Chondrocyte (in vitro differentiated cells): ENCODE results near the gene NPTXR. TPM values are rescaled to one million over a fixed set of nuclear protein-coding genes. Genes with fewer than 3 reads are reported as not detected.

Experiments
- DNase-seq: peaks from one replicate; pipeline ENCODE4 v3.0.0; 2021; ENCODE audit warnings: mixed read lengths, low spot score
- H3K27ac Mint-ChIP-seq: one replicate; pipeline ENCODE4 v1.8.0; 2021; ENCODE audit warnings: mild to moderate bottlenecking, moderate library complexity, mixed read lengths; ENCODE audit not compliant: unreplicated experiment
- H3K27me3 Mint-ChIP-seq: 2 replicates; pipeline ENCODE4 v1.8.0; 2021; ENCODE audit warnings: low read depth, mixed read lengths
- H3K36me3 Mint-ChIP-seq: 2 replicates; pipeline ENCODE4 v1.8.0; 2021; ENCODE audit warnings: low read depth, mixed read lengths
- H3K4me1 Mint-ChIP-seq: 2 replicates; pipeline ENCODE4 v1.8.0; 2021; ENCODE audit warnings: low read depth, mild to moderate bottlenecking, mixed read lengths
- H3K4me3 Mint-ChIP-seq: one replicate; pipeline ENCODE4 v1.8.0; 2021; ENCODE audit warnings: mild to moderate bottlenecking, moderate library complexity, mixed read lengths; ENCODE audit not compliant: unreplicated experiment
- H3K9me3 Mint-ChIP-seq: 2 replicates; pipeline ENCODE4 v1.8.0; 2021; ENCODE audit warnings: low read depth, mixed read lengths
- total RNA-seq: library from RNA; stranded (reverse); gene quantifications from 3 replicates; pipeline ENCODE4 v1.2.1, GENCODE V29; 2021
- TF ChIP-seq, protein P1 (sequence below): fragments of 200-600 bp; sonication (generic); IDR thresholded peaks from 2 replicates; pipeline ENCODE4 v1.5.0; 2021; ENCODE audit warnings: antibody characterized with exemption, mild to moderate bottlenecking, moderate library complexity

NPTXR gene
- total RNA-seq, 1 donor from 2014 or later: 35.0 TPM

DNA sequence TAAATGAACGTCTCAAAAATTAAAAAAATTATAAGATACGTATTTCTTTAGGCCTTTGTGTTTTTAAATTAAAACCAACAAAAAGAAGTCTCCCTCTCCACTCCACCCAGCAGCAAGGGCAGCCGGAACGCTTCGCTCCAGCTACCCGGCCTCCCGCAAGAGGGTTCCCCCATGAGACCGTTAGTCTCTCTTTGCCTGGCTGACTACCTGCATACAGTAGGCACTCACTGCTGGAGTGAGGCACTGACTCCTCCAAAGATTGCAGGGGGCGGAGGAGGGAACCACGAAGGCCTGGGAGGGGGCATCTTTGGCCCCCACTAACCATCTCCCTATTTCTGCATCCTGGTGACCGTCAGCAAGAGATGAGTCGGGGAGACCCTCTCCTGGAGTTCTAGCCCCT lies 18.1 kb upstream of the NPTXR start:
- H3K27me3 Mint-ChIP-seq: peaks cover 2% of the 10 kb centered on the region
- no peaks in the 10 kb centered on the region for H3K9me3 Mint-ChIP-seq
- DNase-seq: no peak
- TF ChIP-seq, protein P1, sequence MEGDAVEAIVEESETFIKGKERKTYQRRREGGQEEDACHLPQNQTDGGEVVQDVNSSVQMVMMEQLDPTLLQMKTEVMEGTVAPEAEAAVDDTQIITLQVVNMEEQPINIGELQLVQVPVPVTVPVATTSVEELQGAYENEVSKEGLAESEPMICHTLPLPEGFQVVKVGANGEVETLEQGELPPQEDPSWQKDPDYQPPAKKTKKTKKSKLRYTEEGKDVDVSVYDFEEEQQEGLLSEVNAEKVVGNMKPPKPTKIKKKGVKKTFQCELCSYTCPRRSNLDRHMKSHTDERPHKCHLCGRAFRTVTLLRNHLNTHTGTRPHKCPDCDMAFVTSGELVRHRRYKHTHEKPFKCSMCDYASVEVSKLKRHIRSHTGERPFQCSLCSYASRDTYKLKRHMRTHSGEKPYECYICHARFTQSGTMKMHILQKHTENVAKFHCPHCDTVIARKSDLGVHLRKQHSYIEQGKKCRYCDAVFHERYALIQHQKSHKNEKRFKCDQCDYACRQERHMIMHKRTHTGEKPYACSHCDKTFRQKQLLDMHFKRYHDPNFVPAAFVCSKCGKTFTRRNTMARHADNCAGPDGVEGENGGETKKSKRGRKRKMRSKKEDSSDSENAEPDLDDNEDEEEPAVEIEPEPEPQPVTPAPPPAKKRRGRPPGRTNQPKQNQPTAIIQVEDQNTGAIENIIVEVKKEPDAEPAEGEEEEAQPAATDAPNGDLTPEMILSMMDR: no peak
- no peak overlapping the region for H3K4me3 Mint-ChIP-seq
- no peak overlapping the region for H3K27ac Mint-ChIP-seq
- H3K36me3 Mint-ChIP-seq: peaks cover 3% of the 10 kb centered on the region
- peaks cover 3% of the 10 kb centered on the region for H3K4me1 Mint-ChIP-seq

DNA sequence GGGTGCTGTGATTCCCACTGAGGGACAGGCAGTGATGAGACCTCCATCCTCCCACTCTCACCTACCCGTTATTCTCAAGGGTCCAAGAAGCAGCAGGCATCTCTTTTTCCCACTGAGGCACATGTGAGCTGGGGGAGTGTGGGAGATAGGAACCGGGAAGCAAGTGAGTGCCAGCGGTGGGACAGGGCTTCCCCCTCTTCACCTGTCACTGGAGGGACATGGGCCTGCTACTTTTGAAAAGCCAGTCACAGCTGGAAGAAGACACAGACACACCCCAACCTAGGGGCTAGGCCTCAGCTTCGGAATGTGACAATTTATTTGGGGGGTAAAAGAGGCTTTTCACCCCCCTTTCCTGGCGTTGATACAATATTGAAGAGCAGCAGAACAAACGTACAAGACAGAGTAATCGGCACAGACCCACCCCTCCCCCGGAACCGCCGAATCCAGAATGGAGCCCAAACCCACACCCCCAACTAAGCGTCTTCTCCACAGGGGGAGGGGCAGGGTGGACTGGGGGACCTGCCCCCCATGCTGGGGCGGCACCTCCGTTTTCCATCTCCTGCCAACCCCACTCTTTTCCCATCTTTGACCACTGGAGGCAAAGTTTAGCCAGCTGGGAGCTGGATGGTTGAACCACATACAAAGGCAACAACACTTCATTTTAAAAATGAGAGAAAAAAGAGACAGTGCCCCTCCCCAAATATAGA lies 17.5 kb upstream of the NPTXR start:
- no peak overlapping the region for H3K4me3 Mint-ChIP-seq
- H3K27ac Mint-ChIP-seq: no peak overlapping the region
- peaks cover 3% of the 10 kb centered on the region for H3K36me3 Mint-ChIP-seq
- peaks cover 2% of the 10 kb centered on the region for H3K27me3 Mint-ChIP-seq
- no peaks in the 10 kb centered on the region for H3K9me3 Mint-ChIP-seq
- H3K4me1 Mint-ChIP-seq: peaks cover 3% of the 10 kb centered on the region
- TF ChIP-seq, protein P1: peak; percentile 43
- no peak for DNase-seq

DNA sequence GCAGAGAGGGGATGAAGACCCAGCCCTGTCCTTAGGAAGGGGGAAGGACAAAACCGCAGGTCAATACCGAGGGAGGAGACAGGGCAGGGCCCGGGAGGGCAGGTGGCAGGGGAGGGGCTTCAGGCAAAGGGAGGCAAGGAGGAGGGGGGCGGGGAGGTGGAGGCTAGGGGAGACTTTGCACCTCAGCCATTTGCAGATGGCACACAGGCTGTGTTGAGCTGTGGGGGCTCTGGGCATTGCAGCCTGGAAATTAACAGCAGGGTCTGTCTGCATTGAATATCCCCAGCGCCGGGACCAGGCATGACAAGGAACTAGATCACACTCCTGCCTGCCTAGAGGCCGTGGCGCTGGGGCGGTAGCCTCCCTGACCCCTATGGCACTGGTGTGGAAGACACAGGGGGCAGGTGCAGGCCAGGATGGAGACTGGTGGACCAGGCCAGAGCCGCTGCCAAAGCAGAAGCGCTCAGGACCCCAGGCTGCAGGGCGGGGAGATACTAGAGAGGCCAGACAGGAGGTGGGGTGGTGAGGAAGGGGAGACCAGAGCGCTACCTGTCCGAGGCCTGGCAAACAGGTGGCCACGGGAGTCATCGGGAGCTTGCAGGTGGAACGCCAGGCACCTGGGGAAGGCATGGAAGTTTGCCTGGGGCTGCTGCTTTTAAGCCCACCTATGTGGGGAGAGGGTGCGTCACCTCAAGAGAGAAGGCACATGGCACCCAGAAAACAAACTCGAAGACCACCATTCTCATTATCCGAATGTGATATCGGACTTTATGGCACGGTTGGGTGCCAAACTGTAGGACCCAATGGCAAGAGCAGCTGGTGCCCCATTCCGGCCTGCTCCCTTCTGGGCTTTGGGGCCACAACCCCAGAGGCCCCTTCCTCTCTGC lies 16.7 kb upstream of the NPTXR start:
- Mint-ChIP-seq H3K36me3 (peaks cover 1% of the 10 kb centered on the region), H3K27me3 (peaks cover 2% of the 10 kb centered on the region), H3K4me1 (peaks cover 3% of the 10 kb centered on the region), H3K4me3 (no peak overlapping the region), H3K27ac (no peak overlapping the region), H3K9me3 (no peaks in the 10 kb centered on the region)
- no peak for DNase-seq
- TF ChIP-seq, protein P1: no peak

DNA sequence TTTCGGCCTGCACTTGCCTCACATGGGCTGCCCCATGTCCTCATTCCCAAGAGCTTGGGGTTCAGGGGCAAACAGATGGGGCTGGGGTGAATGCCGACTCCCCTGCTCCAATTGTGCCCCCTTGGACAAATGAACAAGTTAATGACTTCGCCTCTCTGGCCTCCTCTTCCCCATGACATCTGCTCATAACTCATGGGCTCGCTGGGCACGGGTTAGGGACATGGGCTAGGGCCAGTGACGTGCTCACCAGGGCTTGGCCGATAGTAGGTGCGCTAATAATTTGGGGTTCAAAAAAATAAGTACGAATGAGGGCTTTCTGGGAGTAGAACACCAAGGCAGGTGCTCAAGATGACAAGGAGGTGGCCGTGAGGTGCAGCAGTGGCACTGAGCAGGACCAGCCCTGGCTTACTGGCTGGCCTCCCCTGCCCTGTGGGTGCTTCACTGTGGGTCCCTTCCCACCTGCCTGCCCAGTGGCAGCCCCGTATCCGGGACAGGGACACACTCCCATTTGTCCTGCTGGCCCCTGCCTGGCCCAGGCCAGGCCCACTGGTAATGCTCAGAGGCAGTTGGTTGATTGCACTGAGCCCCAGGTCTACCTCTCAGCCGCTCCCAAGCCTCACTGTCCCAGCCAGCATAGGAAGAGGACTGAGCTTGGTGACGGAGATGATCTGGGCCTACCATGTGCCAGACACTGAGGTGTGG lies 15.9 kb upstream of the NPTXR start:
- H3K4me1 Mint-ChIP-seq: peaks cover 3% of the 10 kb centered on the region

More for the DNA sequence above, 15.9 kb upstream of the NPTXR start:
- Mint-ChIP-seq H3K9me3 (no peaks in the 10 kb centered on the region), H3K27ac (no peak overlapping the region), H3K36me3 (peaks cover 1% of the 10 kb centered on the region), H3K4me3 (no peak overlapping the region), H3K27me3 (peaks cover 2% of the 10 kb centered on the region)
- no peak for DNase-seq
- TF ChIP-seq, protein P1: no peak
